ENCODE data around the gene IMMP2L.

The IMMP2L gene

DNA sequence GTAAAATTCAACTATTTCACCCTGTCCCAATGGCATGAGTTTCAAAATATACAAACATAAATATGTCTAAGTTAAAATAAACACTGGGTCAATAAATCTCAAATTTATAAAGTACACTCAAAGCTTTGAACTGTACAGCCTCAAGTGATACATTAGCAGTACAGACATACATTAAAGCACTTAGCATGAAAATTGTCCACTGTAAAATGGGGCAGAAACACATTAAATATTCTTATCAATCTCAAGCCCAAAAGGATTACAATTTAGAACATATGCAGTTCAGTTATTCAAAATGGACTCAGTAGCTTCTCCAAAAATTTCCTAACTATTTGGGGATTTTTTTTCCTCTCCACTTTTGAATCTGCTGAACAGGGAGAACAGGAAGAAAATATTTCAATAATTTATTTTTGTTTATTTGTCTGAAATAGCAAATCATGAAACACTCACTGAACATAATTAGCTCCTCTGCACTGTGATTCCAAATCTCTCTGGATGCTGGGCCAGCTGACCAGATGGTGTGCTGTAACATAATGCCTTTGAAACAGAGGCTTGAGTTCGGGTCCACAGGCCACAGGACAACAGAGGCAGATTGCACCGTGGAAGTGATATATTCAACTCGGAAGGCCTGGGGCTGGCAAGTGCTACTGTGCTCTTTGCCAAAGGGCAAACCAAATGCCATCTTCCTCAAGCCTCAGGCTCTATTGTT lies 720.3 kb downstream of the IMMP2L start:
- no peak overlapping the region for H3K27ac ChIP-seq
- TF ChIP-seq ZFX (IDR thresholded peaks at IDR 0.05), result no peak
- TF ChIP-seq, protein P1, sequence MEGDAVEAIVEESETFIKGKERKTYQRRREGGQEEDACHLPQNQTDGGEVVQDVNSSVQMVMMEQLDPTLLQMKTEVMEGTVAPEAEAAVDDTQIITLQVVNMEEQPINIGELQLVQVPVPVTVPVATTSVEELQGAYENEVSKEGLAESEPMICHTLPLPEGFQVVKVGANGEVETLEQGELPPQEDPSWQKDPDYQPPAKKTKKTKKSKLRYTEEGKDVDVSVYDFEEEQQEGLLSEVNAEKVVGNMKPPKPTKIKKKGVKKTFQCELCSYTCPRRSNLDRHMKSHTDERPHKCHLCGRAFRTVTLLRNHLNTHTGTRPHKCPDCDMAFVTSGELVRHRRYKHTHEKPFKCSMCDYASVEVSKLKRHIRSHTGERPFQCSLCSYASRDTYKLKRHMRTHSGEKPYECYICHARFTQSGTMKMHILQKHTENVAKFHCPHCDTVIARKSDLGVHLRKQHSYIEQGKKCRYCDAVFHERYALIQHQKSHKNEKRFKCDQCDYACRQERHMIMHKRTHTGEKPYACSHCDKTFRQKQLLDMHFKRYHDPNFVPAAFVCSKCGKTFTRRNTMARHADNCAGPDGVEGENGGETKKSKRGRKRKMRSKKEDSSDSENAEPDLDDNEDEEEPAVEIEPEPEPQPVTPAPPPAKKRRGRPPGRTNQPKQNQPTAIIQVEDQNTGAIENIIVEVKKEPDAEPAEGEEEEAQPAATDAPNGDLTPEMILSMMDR (conservative IDR thresholded peaks at IDR 0.05), result no peak

DNA sequence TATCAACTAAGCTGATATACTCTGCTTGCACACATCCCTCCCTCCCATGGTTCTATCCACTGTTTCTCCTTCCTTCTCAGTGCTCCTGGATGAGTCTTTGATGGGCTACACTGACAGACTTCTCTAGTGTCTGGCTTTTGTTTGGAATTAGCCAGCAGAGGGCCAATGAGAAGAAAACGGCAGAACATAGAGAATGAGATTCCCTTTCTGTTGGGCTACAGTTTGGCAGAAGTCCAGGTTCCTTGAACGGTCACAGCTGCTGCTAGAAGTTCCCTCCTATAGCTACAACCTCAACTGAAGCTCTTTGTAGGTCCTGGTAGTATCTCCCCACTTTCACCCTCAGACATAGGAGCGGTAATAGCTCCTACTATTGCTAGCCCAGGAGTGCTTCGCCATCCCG lies 722.4 kb downstream of the IMMP2L start:
- no peak overlapping the region for H3K27ac ChIP-seq
- TF ChIP-seq ZFX (IDR thresholded peaks at IDR 0.05), result no peak
- TF ChIP-seq, protein P1 (conservative IDR thresholded peaks at IDR 0.05), result no peak

DNA sequence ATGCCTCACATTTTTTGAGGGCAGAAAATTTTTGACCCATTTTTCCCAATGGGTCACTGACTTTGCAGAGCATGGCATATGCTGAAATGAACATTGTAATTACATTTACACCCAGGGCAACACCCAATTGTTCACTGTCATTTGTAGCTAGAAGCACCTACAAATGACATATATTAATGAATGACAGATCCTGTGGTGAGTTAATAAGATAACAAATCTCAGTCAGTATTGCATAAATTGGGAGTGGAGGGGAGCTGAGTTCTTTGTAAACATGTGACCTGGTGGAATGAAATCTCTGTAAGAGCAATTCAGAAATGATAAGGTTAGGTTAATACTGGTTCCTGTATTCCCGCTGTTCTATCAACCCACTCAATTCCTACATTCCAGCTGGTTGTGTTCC lies 726.4 kb downstream of the IMMP2L start:
- TF ChIP-seq ZFX (IDR thresholded peaks at IDR 0.05), result no peak
- TF ChIP-seq, protein P1 (conservative IDR thresholded peaks at IDR 0.05), result no peak

DNA sequence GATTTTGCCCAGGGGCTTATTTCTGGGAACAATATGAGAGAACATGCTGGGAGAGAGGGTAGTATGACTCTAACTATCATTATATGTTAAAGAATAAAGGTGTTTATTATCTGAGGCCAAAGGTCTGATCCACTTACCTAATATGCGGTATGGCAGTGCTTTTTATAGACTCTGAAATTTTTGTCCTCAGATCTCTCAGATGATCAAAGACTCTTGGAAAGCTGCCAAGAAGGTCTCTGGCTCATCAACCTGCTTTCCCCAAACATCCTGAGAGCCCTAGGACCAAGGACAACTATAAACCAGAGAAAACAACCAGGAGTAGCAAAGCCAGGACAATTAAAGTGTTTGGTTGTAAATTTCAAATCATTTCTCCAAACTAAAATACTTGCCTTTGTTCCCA lies 727.1 kb downstream of the IMMP2L start:
- TF ChIP-seq ZFX (IDR thresholded peaks at IDR 0.05), result no peak
- TF ChIP-seq, protein P1 (conservative IDR thresholded peaks at IDR 0.05), result no peak
- H3K27ac ChIP-seq, result no peak overlapping the region

More for the DNA sequence above, 726.4 kb downstream of the IMMP2L start:
- no peak overlapping the region for H3K27ac ChIP-seq

DNA sequence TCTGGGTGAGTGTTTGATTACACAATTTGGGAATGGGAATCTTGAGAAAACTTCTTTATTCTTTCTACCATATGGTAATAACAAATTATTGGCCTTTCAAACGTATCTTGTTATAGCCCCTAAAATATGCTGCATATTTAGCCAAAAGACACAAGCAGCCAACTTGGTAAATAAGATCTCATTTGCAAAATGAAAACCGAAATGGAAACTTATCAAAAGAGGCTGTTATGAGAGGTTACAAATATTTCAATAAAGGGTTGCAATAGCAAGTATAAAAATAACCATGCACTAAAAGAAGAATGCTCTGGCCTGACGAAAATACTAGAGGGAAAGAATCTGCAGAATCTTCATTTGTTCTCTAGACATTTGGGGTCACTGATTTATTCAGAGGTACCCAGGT lies 730.9 kb downstream of the IMMP2L start:
- no peak for TF ChIP-seq ZFX (IDR thresholded peaks at IDR 0.05)
- TF ChIP-seq, protein P1 (conservative IDR thresholded peaks at IDR 0.05), result no peak
- no peak overlapping the region for H3K27ac ChIP-seq

DNA sequence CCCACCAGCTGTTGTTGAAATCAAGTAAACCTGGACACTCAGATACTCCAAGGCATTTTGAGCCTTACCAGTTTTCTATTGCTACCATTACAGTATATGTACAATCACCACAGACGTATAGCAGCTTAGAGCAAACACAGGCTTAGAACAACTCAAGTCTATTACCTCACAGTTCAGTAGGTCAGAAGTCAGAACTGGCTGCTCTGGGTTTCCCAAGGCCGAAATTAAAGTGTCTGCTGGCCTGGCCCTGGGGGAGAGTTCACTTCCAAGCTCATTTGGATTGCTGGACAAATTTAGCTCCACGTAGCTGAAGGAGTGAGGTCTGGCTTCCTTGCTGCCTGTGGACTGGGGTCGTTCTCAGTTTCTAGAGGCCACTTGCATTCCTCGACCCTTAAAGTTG lies 731.5 kb downstream of the IMMP2L start:
- TF ChIP-seq ZFX (IDR thresholded peaks at IDR 0.05), result no peak
- TF ChIP-seq, protein P1 (conservative IDR thresholded peaks at IDR 0.05), result no peak

DNA sequence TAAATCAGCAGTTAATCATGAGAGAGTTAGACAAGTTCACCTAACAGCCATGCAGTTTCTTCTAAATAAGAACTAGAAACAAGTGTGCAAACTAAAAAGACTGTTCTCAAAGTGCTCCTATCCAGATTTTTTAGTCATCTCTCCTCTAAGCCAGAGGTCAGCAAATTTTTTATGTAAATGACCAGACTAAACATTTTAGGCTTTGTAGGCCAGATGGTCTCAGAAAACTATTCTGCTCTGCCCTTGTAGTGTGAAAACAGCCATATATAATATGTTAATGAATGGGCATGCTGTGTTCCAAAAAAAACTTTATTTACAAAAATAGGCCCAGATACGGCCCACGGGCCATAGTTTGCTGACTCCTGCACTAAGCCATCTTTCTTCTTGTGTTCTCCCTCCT lies 734.4 kb downstream of the IMMP2L start:
- no peak overlapping the region for H3K27ac ChIP-seq
- TF ChIP-seq, protein P1 (conservative IDR thresholded peaks at IDR 0.05), result no peak
- TF ChIP-seq ZFX (IDR thresholded peaks at IDR 0.05), result no peak

More for the DNA sequence above, 731.5 kb downstream of the IMMP2L start:
- H3K27ac ChIP-seq, result no peak overlapping the region

Measured in C4-2B (cell line).